Activated T-cell treated with anti-CD3 and anti-CD28 coated beads, Interleukin-2, amount 50 U/mL, for 72 hours (primary cell): ENCODE measurements around the gene COL21A1. TPM values are rescaled to one million over a fixed set of nuclear protein-coding genes. Genes with fewer than 3 reads are reported as not detected.
"Not testable (repeated sequence)": the region's sequence is repeated elsewhere in the genome, so short reads cannot be mapped to it uniquely, and the experiment has no call there.

Source experiments
- ATAC-seq, 2 donors: fragments of 150-1000 bp; cut with Tn5 transposase; replicated peaks in 1 of 2; 2 replicates each; pipeline ENCODE4 v1.10.0; 2021; ENCODE audit warnings: moderate library complexity in 2 of 2, mild to moderate bottlenecking in 1 of 2
- DNase-seq, 2 donors: peaks; one replicate each; pipeline ENCODE4 v3.0.0; 2021 to 2022; ENCODE audit warnings: mixed read lengths in 1 of 2
- H3K27ac Mint-ChIP-seq: one replicate; pipeline ENCODE4 v1.8.0; 2022; ENCODE audit warnings: mild to moderate bottlenecking, moderate library complexity, mixed read lengths
- H3K27me3 Mint-ChIP-seq: one replicate; pipeline ENCODE4 v1.8.0; 2022; ENCODE audit warnings: low read depth, mixed read lengths
- H3K36me3 Mint-ChIP-seq, 2 donors: one replicate each; pipeline ENCODE4 v1.8.0; 2022; ENCODE audit warnings: mixed read lengths in 2 of 2, mild to moderate bottlenecking in 1 of 2; ENCODE audit not compliant: insufficient read depth in 2 of 2
- H3K4me1 Mint-ChIP-seq: one replicate; pipeline ENCODE4 v1.8.0; 2022; ENCODE audit warnings: low read depth, mixed read lengths
- H3K4me3 Mint-ChIP-seq, 2 donors: one replicate each; pipeline ENCODE4 v1.8.0; 2022; ENCODE audit warnings: mild to moderate bottlenecking in 2 of 2, mixed read lengths in 2 of 2, moderate library complexity in 2 of 2
- H3K9me3 Mint-ChIP-seq, 2 donors: one replicate each; pipeline ENCODE4 v1.8.0; 2022; ENCODE audit warnings: mixed read lengths in 2 of 2
- total RNA-seq, 2 donors: library from RNA; stranded (reverse); gene quantifications; one replicate each; pipeline ENCODE4 v1.2.3, GENCODE V29; 2022

COL21A1 gene
- total RNA-seq, 2 donors from 2014 or later, result not detected

GRCh38 chr6:56022678-56023077, 224.7 kb downstream of the COL21A1 start:
- H3K36me3 Mint-ChIP-seq, result no peaks in the 10 kb centered on the region
- DNase-seq (no peak), ATAC-seq (no peak)
- no peaks in the 10 kb centered on the region for H3K4me1 Mint-ChIP-seq
- H3K27ac Mint-ChIP-seq, result no peak overlapping the region
- H3K27me3 Mint-ChIP-seq, result no peaks in the 10 kb centered on the region
- H3K9me3 Mint-ChIP-seq, result peaks cover 0 to 9% of the 10 kb centered on the region in 2 donors
- no peak overlapping the region for H3K4me3 Mint-ChIP-seq

- Mint-ChIP-seq H3K4me3 (no peak overlapping the region), H3K9me3 (peaks cover 0 to 6% of the 10 kb centered on the region in 2 donors), H3K4me1 (no peaks in the 10 kb centered on the region), H3K27me3 (no peaks in the 10 kb centered on the region), H3K36me3 (no peaks in the 10 kb centered on the region), H3K27ac (no peak overlapping the region)
- DNase-seq (no peak), ATAC-seq (no peak)
Observed at GRCh38 chr6:56021943-56022342, 225.4 kb downstream of the COL21A1 start.

DNA sequence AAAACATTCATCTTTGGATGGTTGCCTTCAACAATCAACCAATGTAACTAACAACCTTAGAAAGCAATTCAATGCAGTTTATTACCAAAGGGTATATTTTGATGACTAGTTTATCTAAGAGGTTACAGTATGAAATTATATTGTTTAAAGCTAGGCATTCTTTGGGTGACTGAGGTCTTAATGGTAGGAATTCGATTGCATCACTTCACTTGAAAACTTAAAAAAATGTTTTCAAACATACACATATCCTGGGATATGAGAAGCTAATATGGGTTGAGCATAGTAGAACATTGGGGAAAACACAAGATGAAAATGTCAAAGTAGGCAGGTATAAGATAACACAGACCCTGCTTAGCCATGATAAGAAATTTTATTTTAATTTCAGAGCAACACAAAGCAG, 227.4 kb downstream of the COL21A1 start:
- Mint-ChIP-seq H3K27me3 (no peaks in the 10 kb centered on the region), H3K4me3 (no peak overlapping the region), H3K27ac (no peak overlapping the region), H3K9me3 (peaks cover 0 to 9% of the 10 kb centered on the region in 2 donors), H3K36me3 (peaks cover 0 to 2% of the 10 kb centered on the region in 2 donors), H3K4me1 (no peaks in the 10 kb centered on the region)
- DNase-seq (no peak), ATAC-seq (no peak)

DNA sequence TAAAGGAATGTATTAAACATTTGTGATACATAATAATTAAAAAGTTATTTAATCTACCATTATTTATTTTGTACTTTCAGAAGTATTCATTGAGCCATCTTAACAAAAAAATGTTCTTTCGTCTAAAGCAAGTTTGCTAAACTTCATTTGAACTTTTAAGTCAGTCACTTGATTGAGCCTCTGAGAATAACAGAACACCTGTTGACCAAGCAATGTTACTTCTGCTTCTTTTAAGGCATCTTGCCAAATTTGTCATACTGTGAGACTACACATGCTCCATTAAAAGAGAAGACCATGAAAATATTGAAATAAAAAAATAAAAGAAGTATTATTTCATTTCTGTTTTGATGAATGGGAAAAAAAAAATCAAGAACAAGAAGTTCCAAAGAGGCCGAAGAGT, 230.2 kb downstream of the COL21A1 start:
- H3K9me3 Mint-ChIP-seq, result peaks cover 3 to 8% of the 10 kb centered on the region in 2 donors
- DNase-seq, result no peak
- peaks cover 0 to 2% of the 10 kb centered on the region in 2 donors for H3K36me3 Mint-ChIP-seq
- no peak overlapping the region for H3K27ac Mint-ChIP-seq
- no peak overlapping the region for H3K4me3 Mint-ChIP-seq
- no peaks in the 10 kb centered on the region for H3K27me3 Mint-ChIP-seq
- no peaks in the 10 kb centered on the region for H3K4me1 Mint-ChIP-seq
- ATAC-seq, result no peak

DNA sequence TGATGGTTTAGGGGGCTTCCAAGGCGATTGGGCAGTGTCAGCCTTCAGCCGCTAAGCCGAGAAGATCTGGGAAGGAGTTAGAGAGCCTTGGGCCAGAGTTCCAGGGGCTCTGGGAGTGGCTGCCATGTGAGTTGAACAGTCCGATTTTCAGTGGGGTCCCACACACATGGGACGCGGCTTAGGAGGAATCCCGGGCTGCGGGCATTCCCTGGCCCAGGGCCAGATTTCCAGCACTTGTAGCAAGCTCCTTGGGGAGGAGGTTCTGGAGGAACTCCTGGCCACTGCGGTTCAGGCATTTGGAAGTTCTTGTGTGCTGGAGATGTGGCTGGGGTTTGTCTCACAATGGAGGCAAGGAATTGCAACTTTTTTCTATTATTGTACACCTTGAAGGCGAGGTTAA, 233.3 kb downstream of the COL21A1 start:
- H3K9me3 Mint-ChIP-seq, H3K27me3 Mint-ChIP-seq, H3K27ac Mint-ChIP-seq, DNase-seq, H3K4me1 Mint-ChIP-seq, ATAC-seq, H3K36me3 Mint-ChIP-seq, H3K4me3 Mint-ChIP-seq: not testable (repeated sequence)

DNA sequence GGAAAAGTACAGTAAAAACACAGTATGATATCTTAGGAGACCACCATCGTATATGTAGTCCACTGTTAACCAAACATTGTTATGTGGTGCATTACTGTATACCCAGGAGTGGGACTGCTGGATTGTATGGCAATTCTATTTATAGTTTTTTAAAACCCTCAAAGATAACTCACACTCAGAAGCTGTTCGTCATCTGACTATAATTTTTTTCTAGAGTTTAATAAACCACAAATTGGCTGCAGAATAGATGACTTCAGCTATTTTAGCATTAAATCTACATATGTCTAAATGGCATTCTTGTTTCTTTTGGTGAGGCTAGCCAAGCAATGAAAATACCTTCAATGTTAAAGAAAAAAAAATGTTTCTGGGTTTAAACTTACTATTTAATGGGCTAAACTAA, 237.7 kb downstream of the COL21A1 start:
- H3K4me3 Mint-ChIP-seq, result no peak overlapping the region
- no peak for ATAC-seq
- peaks cover 1 to 4% of the 10 kb centered on the region in 2 donors for H3K9me3 Mint-ChIP-seq
- no peaks in the 10 kb centered on the region for H3K4me1 Mint-ChIP-seq
- H3K27me3 Mint-ChIP-seq, result no peaks in the 10 kb centered on the region
- DNase-seq, result no peak
- H3K27ac Mint-ChIP-seq, result no peak overlapping the region
- no peaks in the 10 kb centered on the region for H3K36me3 Mint-ChIP-seq
